HG03439 (cell line): ENCODE data around the gene RMDN2.

Source experiments
- ATAC-seq: cut with Tn5 transposase; IDR thresholded peaks from one replicate; pipeline ENCODE4 v1.9.1; 2021; ENCODE audit warnings: mild to moderate bottlenecking, moderate library complexity; ENCODE audit not compliant: unreplicated experiment

The RMDN2 gene

GRCh38 chr2:37896319-37896718 lies 28.8 kb upstream of the RMDN2 start:
- no peak for ATAC-seq

DNA sequence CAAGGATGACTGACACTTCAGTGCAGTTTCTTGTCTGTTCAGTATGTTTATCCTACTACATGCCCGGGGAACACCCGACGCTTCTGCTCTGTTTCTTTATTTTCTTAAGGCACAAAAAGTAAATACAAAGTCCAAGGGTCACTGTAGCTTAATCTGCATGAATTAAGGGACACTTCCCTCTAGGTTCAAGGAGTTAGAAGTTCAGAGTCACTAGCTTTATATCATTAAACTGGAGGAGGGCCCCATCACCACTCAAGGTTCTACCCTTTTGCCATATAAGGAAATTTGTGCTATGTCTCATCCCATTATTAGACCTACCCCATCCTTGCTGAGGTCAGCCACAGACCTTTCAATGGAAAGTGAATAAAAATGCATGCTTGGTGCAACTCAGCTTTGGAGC lies 27.6 kb upstream of the RMDN2 start:
- no peak for ATAC-seq

DNA sequence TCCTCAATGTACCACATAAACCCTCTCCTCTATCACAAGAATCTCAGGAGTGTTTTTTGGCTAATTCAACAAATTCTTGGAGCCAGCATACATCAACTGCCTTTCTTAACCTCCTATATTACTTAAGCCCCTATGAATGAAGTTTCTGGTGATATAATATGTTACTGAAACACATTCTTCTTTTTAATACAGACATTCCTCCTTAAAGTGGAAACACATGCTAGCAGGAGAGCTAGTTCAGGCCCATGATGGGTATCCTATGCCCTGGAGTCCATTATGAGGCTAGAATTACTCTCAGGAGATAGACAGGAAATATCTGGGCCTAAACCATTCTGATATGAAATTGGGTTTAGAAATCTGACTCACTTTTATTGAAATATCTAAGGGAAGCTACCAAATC lies 26.6 kb upstream of the RMDN2 start:
- ATAC-seq = no peak

- ATAC-seq = no peak
These were observed 22.1 kb upstream of the RMDN2 start for GRCh38 chr2:37902991-37903390.

- no peak for ATAC-seq
These were observed 20.7 kb upstream of the RMDN2 start for GRCh38 chr2:37904425-37904824.

GRCh38 chr2:37904993-37905392 lies 20.1 kb upstream of the RMDN2 start:
- no peak for ATAC-seq

- no peak for ATAC-seq
These were observed 19.0 kb upstream of the RMDN2 start for GRCh38 chr2:37906131-37906530.

DNA sequence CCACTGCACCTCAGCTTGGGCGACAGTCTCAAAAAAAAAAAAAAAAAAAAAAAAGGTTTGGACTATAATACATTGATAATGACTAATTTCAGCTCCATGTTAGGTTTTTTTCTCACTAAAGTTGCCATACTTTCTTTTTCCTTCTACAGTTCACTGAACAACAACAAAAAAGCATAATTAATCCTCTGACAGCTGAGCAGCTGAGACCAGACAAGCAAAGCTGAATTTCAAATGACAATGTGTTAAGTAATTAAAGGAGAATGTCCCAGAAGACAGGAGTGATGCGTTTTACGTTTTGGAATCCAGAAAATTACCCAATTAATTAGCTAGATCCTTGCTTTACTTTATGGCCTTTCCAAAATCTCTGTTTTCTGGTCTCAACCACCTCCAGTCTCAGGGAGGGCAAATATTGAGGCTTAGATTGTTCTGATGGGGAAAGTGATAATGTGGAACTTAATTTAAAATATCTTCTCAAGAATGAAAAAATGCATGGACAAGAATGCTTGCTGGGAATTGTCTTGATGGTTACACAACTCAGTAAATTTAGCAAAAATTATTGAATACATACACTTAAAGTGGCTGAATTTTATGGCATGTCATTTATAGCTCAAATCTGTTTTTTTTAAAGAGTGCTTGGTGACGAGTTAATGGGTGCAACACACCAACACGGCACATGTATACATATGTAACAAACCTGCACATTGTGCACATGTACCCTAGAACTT lies 17.4 kb upstream of the RMDN2 start:
- ATAC-seq = no peak

DNA sequence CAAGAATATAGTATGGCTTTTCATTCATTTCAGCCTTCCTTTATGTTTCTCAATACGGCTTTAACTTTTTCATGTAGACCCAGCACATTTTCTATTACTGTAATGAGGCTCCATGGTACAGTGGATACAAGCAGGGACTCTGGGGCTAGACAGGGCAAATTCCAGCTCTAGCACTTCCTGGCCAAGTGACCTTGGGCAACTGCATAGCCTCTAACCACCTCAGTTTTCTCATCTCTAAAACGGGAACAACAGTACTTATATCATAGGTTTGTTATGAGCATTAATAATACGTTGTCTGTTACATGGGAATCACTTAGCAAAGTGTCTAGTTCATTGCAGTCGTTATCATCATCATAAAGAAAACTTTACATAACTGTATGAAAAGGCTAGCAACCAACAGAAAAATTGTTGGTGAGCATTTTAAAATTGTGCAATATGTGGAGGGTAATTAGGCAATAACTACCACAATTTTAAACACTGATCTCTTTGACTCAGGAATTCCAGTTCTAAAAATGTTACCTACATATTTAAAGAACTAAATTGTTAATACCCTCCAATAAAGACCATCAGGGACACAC lies 13.7 kb upstream of the RMDN2 start:
- no peak for ATAC-seq

DNA sequence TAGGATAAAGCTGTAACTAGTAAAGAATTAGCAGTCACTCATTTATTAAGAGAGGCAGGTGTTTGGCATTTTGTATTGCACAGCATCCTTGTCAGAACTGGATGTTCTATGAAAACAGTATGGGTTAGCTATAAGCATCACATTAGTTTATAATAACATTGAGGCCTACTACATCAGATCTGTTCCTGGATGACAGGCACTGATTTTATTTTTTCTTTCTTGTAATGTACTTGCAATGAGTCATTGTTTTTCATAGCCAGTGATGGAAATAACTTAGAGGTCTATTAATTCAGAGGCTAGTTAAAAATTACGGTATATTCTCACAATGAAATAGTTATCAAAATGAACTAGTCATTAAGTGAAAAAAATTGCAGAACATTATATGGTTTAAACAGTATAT lies 13.0 kb upstream of the RMDN2 start:
- no peak for ATAC-seq

GRCh38 chr2:37912616-37913015 lies 12.5 kb upstream of the RMDN2 start:
- no peak for ATAC-seq

DNA sequence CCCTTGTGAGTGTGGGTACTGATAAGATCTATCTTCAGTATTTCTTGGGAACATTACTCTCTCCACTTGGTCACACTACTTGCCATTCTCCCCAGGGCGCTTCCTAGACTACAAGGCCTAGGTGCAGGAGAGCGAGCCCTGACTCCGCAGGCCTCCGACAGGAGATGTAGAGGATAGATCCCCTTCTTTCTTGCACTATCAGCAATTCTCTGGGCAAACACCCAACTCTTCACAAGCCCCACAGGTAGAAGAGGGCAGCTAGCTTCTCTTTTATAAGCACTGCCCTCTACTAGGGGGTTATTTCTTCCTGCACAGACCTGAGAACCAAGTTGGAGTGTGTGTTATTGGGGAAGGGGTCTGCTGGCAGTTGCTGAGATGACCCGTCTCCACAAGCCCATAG lies 10.7 kb upstream of the RMDN2 start:
- no peak for ATAC-seq

DNA sequence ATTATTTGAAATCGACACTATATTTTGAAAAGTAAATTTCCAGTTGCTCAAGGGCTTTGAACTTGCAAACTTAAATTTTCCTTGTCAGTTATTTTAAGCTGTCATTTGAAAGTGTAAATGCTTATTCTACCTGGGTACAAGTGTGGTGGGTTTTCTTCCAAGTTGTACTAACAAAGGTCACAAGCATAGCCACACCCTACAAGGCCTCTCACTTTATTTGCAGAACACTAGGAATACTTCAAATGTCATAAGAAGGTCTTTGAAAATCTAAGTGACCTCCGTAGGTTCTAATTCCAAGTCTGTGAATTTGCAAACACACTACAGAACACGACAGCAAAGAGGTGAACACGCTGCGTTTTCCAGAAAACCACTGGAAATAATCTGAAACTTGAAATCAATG lies 9.3 kb upstream of the RMDN2 start:
- no peak for ATAC-seq

DNA sequence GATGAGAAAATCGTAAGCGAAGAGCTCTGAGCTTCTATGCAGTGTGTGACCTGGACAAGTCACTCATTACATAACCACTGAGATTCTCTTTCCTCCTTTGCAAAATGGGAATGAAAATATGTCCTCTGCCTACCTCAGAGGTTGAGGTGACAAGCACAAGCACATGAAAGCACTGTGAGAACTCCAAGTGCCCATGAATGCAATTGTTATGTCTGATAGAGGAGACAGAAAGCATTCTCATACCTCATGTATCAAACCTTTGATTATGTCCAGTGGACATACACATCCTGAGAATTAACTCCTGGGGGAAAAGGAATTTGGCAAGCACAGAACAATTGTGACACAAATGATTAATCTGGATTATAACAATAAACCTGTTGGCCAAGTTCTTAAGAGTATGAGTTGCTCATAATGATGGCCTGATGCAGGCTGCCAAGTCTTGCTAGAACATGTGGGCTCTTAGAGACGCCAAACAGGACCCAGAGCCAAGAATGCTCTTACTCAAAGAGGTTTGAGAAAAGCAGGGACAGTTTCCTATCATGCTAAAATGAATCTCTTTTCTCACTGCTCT lies 8.5 kb upstream of the RMDN2 start:
- ATAC-seq = no peak

GRCh38 chr2:37917281-37918228 lies 7.5 kb upstream of the RMDN2 start:
- no peak for ATAC-seq

- ATAC-seq = no peak
These were observed 6.3 kb upstream of the RMDN2 start for GRCh38 chr2:37918742-37919186.

DNA sequence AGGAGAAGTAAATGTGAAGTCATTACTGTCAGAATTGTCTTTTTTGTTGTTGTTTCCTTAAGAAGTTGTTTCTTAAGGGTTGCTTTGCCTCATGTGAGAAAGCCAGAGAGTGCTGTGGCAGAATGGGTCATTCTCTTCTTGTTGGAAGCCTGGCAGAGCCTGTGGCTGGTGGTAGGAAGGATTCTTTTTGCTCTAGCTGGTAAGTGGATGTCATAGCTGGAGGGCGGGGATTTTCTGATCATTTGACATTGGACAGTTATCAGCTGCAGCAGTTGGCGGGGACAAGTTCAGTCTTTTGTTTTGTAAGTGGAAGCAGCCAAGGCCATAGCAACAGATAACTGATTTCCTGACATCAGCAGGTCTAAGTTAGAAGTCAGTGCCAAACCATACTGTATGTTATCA lies 5.5 kb upstream of the RMDN2 start:
- no peak for ATAC-seq

DNA sequence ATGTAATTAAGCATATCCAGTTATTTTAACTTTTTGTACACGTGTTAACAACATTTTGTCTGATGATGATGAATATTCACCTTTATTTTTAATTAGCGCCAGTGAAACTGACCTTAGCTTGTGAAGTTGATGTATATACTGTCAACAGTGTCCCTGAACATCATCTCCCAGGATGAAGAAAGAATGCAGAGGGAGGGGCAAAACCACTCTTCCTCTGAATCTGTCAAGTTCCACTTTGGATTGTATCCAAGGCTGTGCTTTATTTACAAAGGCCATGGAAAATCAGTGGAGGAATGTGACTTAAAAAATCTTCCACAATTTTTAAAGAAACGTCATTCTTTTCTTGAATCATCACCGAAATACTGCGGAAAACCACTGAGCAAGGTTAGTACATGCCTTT lies 4.5 kb upstream of the RMDN2 start:
- ATAC-seq = no peak

DNA sequence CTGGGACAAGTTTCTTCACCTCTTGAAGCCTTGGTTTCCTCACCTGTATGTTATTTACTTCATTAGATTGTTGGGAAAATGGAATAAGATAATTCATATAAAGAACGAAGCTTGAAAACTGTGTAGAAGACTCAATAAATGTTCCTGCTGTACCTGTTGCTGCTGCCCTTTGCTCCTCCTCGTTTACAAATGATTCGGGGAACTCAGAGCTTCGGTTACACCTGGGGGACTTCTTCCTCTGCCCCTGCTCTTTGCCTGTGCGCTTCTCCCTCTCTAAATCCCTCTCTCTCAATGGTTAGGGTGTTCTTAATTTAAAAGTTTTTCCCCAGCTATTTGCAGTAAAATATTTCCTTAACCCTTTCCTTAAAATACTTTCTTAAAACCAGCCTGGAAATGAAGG lies 3.3 kb upstream of the RMDN2 start:
- ATAC-seq = no peak

GRCh38 chr2:37923308-37924055 lies 1.6 kb upstream of the RMDN2 start:
- no peak for ATAC-seq

- ATAC-seq = no peak
These were observed 1.5 kb downstream of the RMDN2 start for GRCh38 chr2:37926635-37927034.
